SK-N-MC (cell line): ENCODE measurements around the gene TP53.

ENCODE experiments used
- EZH2 ChIP-seq: fragments of 200-600 bp; sonication (generic); IDR thresholded peaks from one replicate; pipeline ENCODE4 v1.6.1; 2017; ENCODE audit warnings: antibody characterized with exemption
- FOXP2 ChIP-seq: optimal IDR thresholded peaks from 2 replicates; pipeline ENCODE3; 2011; ENCODE audit warnings: mild to moderate bottlenecking, moderate library complexity; ENCODE audit not compliant: insufficient read depth; ENCODE audit errors: extremely low read length, control extremely low read depth
- POLR2AphosphoS5 ChIP-seq: IDR thresholded peaks from 2 replicates; pipeline ENCODE4 v1.6.1; 2012; ENCODE audit warnings: mild to moderate bottlenecking, low read depth, low read length, borderline replicate concordance

DNA sequence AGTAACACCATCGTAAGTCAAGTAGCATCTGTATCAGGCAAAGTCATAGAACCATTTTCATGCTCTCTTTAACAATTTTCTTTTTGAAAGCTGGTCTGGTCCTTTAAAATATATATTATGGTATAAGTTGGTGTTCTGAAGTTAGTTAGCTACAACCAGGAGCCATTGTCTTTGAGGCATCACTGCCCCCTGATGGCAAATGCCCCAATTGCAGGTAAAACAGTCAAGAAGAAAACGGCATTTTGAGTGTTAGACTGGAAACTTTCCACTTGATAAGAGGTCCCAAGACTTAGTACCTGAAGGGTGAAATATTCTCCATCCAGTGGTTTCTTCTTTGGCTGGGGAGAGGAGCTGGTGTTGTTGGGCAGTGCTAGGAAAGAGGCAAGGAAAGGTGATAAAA lies 14.1 kb downstream of the TP53 start:
- TF ChIP-seq POLR2AphosphoS5 (no peak), EZH2 (no peak), FOXP2 (no peak)
